Measurements from ENCODE around the gene PCGF3.
"Not testable (repeated sequence)": the region's sequence is repeated elsewhere in the genome, so short reads cannot be mapped to it uniquely, and the experiment has no call there.

Gene PCGF3

GRCh38 chr4:744212-744841 is 38.7 kb downstream of the PCGF3 start:
- TF ChIP-seq, protein P1, sequence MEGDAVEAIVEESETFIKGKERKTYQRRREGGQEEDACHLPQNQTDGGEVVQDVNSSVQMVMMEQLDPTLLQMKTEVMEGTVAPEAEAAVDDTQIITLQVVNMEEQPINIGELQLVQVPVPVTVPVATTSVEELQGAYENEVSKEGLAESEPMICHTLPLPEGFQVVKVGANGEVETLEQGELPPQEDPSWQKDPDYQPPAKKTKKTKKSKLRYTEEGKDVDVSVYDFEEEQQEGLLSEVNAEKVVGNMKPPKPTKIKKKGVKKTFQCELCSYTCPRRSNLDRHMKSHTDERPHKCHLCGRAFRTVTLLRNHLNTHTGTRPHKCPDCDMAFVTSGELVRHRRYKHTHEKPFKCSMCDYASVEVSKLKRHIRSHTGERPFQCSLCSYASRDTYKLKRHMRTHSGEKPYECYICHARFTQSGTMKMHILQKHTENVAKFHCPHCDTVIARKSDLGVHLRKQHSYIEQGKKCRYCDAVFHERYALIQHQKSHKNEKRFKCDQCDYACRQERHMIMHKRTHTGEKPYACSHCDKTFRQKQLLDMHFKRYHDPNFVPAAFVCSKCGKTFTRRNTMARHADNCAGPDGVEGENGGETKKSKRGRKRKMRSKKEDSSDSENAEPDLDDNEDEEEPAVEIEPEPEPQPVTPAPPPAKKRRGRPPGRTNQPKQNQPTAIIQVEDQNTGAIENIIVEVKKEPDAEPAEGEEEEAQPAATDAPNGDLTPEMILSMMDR (IDR thresholded peaks at IDR 0.05; ENCODE audit: low read depth, low read length): no peak
- no peak overlapping the region for H3K4me3 ChIP-seq (ENCODE audit: low read depth, low read length)

DNA sequence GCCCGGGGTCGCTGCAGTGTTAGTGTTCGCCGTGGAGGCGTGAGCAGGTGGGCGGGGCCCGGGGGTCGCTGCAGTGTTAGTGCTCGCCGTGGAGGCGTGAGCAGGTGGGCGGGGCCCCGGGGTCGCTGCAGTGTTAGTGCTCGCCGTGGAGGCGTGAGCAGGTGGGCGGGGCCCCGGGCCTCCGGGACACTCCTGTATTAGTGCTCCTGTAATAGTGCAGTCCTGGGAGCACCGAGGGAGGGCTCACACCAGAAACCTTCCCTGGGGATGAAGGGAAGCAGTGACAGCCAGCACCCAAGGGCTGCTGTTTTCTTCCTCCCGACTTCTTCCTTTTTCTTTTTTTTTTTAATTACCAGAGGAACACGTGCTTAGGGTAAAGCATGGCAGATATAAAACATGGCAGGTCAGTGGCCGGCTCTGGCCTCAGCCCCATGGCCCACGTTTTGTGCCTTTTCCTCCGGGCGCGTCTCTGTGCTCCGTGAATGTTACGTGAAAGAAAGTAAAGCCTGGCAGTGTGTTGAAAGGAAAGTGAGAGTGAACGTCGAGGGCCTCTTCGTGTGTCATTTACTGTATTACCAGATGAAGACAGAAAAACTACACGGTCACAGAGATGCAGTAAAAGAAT is 42.0 kb downstream of the PCGF3 start:
- no peak overlapping the region for H3K4me3 ChIP-seq (ENCODE audit: low read depth, low read length)
- TF ChIP-seq, protein P1 (IDR thresholded peaks at IDR 0.05; ENCODE audit: low read depth, low read length): no peak

GRCh38 chr4:748461-748860 is 42.8 kb downstream of the PCGF3 start:
- TF ChIP-seq, protein P1 (IDR thresholded peaks at IDR 0.05; ENCODE audit: low read depth, low read length): no peak
- no peak overlapping the region for H3K4me3 ChIP-seq (ENCODE audit: low read depth, low read length)

GRCh38 chr4:749698-750666 is 44.4 kb downstream of the PCGF3 start:
- no peak overlapping the region for H3K4me3 ChIP-seq (ENCODE audit: low read depth, low read length)
- TF ChIP-seq, protein P1 (IDR thresholded peaks at IDR 0.05; ENCODE audit: low read depth, low read length): no peak

DNA sequence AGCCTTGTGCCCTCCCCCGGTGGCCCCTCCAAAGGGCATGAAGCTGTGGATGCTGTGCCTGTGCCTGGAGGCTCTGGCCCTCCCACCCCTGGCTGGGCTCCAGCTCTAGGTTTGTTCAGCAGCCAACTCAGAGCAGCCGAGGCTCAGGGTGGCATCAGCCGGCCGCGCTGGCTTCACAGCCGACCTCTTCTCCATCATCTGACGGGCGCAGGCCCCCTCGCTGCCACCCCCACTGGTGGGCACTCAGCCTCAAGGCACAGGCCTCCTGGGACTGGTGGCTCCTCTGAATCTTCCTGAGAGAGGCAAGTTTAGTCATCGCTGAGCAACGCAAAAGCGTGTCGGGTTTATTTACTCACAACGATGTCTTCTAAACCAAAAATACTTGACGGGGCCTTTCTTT is 46.0 kb downstream of the PCGF3 start:
- TF ChIP-seq, protein P1 (IDR thresholded peaks at IDR 0.05; ENCODE audit: low read depth, low read length): no peak
- H3K4me3 ChIP-seq (ENCODE audit: low read depth, low read length): no peak overlapping the region

DNA sequence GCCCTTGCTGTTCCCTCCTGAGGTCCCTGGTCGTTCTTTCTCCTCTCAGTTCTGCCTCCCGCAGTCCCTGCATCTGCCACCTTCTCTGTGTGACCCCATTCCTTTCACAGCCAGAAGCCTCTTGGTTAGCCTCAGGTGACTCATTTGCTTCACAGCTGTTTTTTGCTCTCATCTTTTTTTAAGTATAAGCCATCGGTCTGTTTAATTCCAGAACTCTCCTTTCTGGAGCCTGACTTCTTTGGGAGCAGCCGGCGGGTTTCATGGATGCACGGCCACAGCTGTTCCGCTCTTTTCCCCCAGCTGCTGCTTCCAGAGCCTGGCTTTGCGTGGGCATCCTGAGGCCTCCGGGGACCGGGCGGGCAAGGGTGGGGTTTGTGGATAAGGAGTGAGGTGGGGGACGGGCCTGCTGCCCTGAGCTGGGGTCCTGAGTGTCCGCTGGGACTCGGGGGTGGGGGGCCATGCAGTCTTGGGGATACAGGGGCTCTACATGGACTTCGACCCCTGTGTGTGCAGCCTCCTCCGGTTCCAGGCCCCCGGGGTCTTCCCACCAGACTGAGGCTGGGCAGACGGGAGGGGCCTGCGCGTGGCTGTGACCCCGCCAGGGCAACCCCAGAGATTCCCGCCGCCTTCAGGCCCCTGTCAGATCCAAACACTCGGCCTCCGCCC is 46.7 kb downstream of the PCGF3 start:
- no peak overlapping the region for H3K4me3 ChIP-seq (ENCODE audit: low read depth, low read length)
- TF ChIP-seq, protein P1 (IDR thresholded peaks at IDR 0.05; ENCODE audit: low read depth, low read length): no peak

DNA sequence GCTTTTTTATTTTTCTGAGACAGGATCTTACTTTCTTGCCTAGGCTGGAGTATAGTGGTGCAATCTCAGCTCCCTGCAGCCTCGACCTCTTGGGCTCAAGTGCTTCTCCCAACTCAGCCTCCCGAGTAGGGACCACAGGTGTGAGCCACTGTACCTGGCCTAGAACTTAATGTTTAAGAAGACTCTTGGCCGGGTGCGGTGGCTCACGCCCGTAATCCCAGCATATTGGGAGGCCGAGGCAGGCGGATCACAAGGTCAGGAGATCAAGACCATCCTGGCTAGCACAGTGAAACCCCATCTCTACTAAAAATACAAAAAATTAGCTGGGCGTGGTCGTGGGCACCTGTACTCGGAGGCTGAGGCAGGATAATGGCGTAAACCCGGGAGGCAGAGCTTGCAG is 47.6 kb downstream of the PCGF3 start:
- not testable (repeated sequence) for H3K4me3 ChIP-seq (ENCODE audit: low read depth, low read length)
